CD4-positive, alpha-beta T cell (primary cell): Measurements from ENCODE around the gene ZNG1A. TPM values are rescaled to one million over a fixed set of nuclear protein-coding genes. Genes with fewer than 3 reads are reported as not detected.
"Not testable (repeated sequence)": the region's sequence is repeated elsewhere in the genome, so short reads cannot be mapped to it uniquely, and the experiment has no call there.

Experiments
- ATAC-seq: fragments of 200-7000 bp; cut with Tn5 transposase; one replicate; pipeline ENCODE4 v1.10.0; 2022; ENCODE audit warnings: mild to moderate bottlenecking; ENCODE audit not compliant: poor library complexity
- CTCF ChIA-PET: fragments of 350-600 bp; sonication (Branson Sonifier 250); formaldehyde crosslinking; loops from one replicate; lab custom pipeline; 2021; ENCODE audit warnings: antibody characterized with exemption, inconsistent platforms; lab: Charles Lee
- POLR2A ChIA-PET: fragments of 350-600 bp; sonication (Branson Sonifier 250); formaldehyde crosslinking; loops from one replicate; lab custom pipeline; 2021; ENCODE audit warnings: antibody characterized with exemption, inconsistent platforms; lab: Charles Lee
- DNase-seq, 14 experiments: peaks; one replicate each; pipeline ENCODE4 v3.0.0-alpha.2; 2013 to 2020; ENCODE audit warnings: mixed read lengths in 2 of 14
- H3K27ac ChIP-seq, 2 donors: one replicate each; pipeline versions ENCODE4 v1.5.1 to v1.7.0; 2013; ENCODE audit warnings: low read length in 2 of 2, low read depth in 1 of 2, mild to moderate bottlenecking in 1 of 2
- H3K27me3 ChIP-seq, 2 experiments: 1 replicate in 1 of 2; 2 replicates in 1 of 2; pipeline versions ENCODE4 v1.6.1 to v1.7.0; 2013; ENCODE audit warnings: low read length in 2 of 2, control low read depth in 1 of 2, mild to moderate bottlenecking in 1 of 2, moderate library complexity in 1 of 2; ENCODE audit not compliant: insufficient read depth in 2 of 2, control insufficient read depth in 1 of 2
- H3K36me3 ChIP-seq: one replicate; pipeline ENCODE4 v1.6.1; 2013; ENCODE audit warnings: low read length, control low read depth; ENCODE audit not compliant: insufficient read depth
- H3K4me1 ChIP-seq: one replicate; pipeline ENCODE4 v1.6.1; 2013; ENCODE audit warnings: low read length, control low read depth; ENCODE audit not compliant: insufficient read depth
- H3K4me3 ChIP-seq: one replicate; pipeline ENCODE4 v1.5.1; 2013; ENCODE audit warnings: mild to moderate bottlenecking, low read length, moderate library complexity
- H3K9me3 ChIP-seq, 2 experiments: 1 replicate in 1 of 2; 2 replicates in 1 of 2; pipeline versions ENCODE4 v1.6.1 to v1.7.0; 2013; ENCODE audit warnings: low read length in 2 of 2, mild to moderate bottlenecking in 2 of 2, control low read depth in 1 of 2, moderate library complexity in 1 of 2; ENCODE audit not compliant: control insufficient read depth in 1 of 2, insufficient read depth in 1 of 2
- H3K27ac Mint-ChIP-seq: one replicate; pipeline ENCODE4 v1.8.0; 2020; ENCODE audit warnings: mixed read lengths
- H3K27me3 Mint-ChIP-seq: one replicate; pipeline ENCODE4 v1.8.0; 2021; ENCODE audit warnings: mixed read lengths
- H3K36me3 Mint-ChIP-seq: one replicate; pipeline ENCODE4 v1.8.0; 2021; ENCODE audit warnings: low read depth, mixed read lengths
- H3K4me1 Mint-ChIP-seq: one replicate; pipeline ENCODE4 v1.8.0; 2021; ENCODE audit warnings: low read depth, mixed read lengths
- H3K4me3 Mint-ChIP-seq: one replicate; pipeline ENCODE4 v1.8.0; 2020; ENCODE audit warnings: mild to moderate bottlenecking, mixed read lengths
- H3K9me3 Mint-ChIP-seq: one replicate; pipeline ENCODE4 v1.8.0; 2020; ENCODE audit warnings: mixed read lengths
- intact Hi-C, 2 experiments: fragments of 100-400 bp; cut with DNase I in 1 of 2; cut with micrococcal nuclease in 1 of 2; formaldehyde crosslinking; loops; one replicate each; pipeline versions ENCODE4 v1.15.1 to v1.9.0; 2023 to 2025; cut with DNase I, micrococcal nuclease
- total RNA-seq, 174 experiments: library from RNA in 2 of 174; stranded (reverse) in 2 of 174; gene quantifications; one replicate each; pipeline ENCODE4 v1.2.3 and lab custom pipeline; 2021 to 2026
- TF ChIP-seq, protein P1 (sequence below): fragments of 200-600 bp; IDR thresholded peaks from one replicate; pipeline ENCODE4 v1.8.0; 2022; ENCODE audit warnings: antibody characterized with exemption, mild to moderate bottlenecking

The ZNG1A gene
- total RNA-seq, 2 experiments from 2014 or later, result 21.9 to 22.4 TPM

DNA sequence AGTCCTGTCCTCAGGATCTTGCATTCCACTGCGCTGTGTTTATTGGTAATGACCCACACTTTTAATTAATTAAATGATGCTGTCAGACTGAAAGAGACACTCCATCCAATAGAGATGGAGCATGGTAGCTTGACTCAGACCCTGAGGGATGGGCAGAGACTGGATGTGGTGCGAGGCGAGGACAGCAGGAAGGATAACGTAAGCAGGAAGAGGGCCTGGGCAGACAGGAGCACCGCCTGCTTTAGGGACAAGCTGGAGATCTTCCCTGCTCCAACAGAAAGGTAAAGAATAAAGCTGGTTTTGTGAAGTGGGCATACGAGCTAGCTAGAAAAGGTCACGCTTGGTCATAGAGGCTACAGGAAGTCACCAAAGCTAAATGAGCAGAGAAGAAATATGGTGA lies 32.2 kb upstream of the ZNG1A start:
- ATAC-seq, result no peak
- intact Hi-C loops, result no loop called here

DNA sequence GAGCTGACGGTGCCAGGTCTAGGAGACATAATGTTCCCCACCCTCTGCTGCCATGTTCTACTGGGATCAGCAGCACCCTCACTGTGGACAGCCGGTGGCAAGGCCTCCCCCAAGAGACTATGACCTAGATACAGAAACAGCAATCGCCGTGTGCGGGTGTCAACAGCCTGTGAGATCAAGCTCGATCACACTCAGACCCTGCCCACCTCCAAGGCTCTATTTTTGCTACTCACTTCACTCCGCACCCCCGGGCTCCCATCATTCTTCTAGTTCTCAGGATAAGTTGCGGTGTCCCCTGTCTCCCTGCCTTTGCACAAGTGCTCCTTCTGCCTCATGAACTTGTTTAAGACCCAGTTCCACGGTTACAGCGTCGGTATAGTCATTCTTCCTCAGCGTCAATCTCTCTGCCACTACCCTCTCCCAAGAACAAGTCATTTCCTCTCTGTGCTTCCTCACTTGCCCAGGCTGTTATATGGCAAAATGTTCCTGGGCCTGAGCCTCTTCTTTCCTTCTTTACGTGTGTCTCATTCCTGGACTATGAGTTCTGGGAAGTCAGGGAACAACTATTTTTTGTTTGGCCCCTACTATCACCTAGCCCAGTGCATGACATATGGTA lies 30.4 kb upstream of the ZNG1A start:
- DNase-seq (peak in 1 of 14 experiments; percentile 27), ATAC-seq (no peak)
- POLR2A ChIA-PET, result no interaction called here
- intact Hi-C loops, result no loop called here
- Histone ChIP-seq H3K4me3 (no peak overlapping the region), H3K27ac (no peak overlapping the region), H3K9me3 (no peaks in the 10 kb centered on the region), H3K4me1 (peaks cover 2% of the 10 kb centered on the region), H3K36me3 (no peaks in the 10 kb centered on the region), H3K27me3 (no peaks in the 10 kb centered on the region)
- CTCF ChIA-PET, result no interaction called here
- Mint-ChIP-seq H3K36me3 (no peaks in the 10 kb centered on the region), H3K4me3 (no peak overlapping the region), H3K4me1 (no peaks in the 10 kb centered on the region), H3K9me3 (no peaks in the 10 kb centered on the region), H3K27ac (no peak overlapping the region), H3K27me3 (peaks cover 3% of the 10 kb centered on the region)
- TF ChIP-seq, protein P1, sequence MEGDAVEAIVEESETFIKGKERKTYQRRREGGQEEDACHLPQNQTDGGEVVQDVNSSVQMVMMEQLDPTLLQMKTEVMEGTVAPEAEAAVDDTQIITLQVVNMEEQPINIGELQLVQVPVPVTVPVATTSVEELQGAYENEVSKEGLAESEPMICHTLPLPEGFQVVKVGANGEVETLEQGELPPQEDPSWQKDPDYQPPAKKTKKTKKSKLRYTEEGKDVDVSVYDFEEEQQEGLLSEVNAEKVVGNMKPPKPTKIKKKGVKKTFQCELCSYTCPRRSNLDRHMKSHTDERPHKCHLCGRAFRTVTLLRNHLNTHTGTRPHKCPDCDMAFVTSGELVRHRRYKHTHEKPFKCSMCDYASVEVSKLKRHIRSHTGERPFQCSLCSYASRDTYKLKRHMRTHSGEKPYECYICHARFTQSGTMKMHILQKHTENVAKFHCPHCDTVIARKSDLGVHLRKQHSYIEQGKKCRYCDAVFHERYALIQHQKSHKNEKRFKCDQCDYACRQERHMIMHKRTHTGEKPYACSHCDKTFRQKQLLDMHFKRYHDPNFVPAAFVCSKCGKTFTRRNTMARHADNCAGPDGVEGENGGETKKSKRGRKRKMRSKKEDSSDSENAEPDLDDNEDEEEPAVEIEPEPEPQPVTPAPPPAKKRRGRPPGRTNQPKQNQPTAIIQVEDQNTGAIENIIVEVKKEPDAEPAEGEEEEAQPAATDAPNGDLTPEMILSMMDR, result no peak

More for the DNA sequence above, 32.2 kb upstream of the ZNG1A start:
- TF ChIP-seq, protein P1, result no peak
- no peak overlapping the region for H3K27ac ChIP-seq
- Mint-ChIP-seq H3K36me3 (no peaks in the 10 kb centered on the region), H3K27ac (no peak overlapping the region), H3K27me3 (peaks cover 1% of the 10 kb centered on the region), H3K4me1 (no peaks in the 10 kb centered on the region), H3K4me3 (no peak overlapping the region), H3K9me3 (no peaks in the 10 kb centered on the region)
- H3K4me3 ChIP-seq, result no peak overlapping the region
- H3K4me1 ChIP-seq, result peaks cover 8% of the 10 kb centered on the region
- no peaks in the 10 kb centered on the region for H3K9me3 ChIP-seq
- H3K36me3 ChIP-seq, result no peaks in the 10 kb centered on the region
- DNase-seq, result no peak
- ChIA-PET CTCF (no interaction called here), POLR2A (interaction anchor here (0.8 kb wide), 1 partner anchor 63 kb away, joined by 3 read pairs; no protein-coding TSS in a partner anchor)
- no peaks in the 10 kb centered on the region for H3K27me3 ChIP-seq

DNA sequence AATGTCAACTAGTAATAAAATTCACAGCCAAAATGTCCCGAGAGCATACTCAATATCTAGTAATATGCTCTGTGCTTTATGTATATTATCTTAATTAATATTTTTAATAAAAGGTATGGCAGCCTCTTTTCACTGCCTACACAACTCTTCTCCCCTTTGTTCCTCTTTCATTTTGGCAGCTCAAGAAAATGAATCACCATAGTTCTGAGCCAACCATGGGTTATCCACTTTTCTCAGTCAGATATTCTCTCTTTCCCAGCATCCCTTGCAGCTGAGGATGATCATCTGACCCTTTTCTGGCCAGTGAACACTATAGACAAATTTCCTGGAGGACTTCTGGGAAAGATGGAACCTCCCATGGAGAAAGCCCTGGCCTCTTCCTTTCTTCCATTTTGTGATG lies 27.6 kb upstream of the ZNG1A start:
- no peaks in the 10 kb centered on the region for H3K4me1 Mint-ChIP-seq
- no peaks in the 10 kb centered on the region for H3K9me3 ChIP-seq
- no peak overlapping the region for H3K27ac ChIP-seq
- H3K4me3 Mint-ChIP-seq, result no peak overlapping the region
- no peak for ATAC-seq
- TF ChIP-seq, protein P1, result no peak
- H3K36me3 ChIP-seq, result no peaks in the 10 kb centered on the region
- no peak overlapping the region for H3K4me3 ChIP-seq
- H3K36me3 Mint-ChIP-seq, result no peaks in the 10 kb centered on the region
- H3K27ac Mint-ChIP-seq, result no peak overlapping the region
- no peaks in the 10 kb centered on the region for H3K9me3 Mint-ChIP-seq
- H3K27me3 Mint-ChIP-seq, result peaks cover 3% of the 10 kb centered on the region
- intact Hi-C loops, result no loop called here
- no peaks in the 10 kb centered on the region for H3K27me3 ChIP-seq
- POLR2A ChIA-PET, result no interaction called here
- no peaks in the 10 kb centered on the region for H3K4me1 ChIP-seq
- DNase-seq, result no peak
- CTCF ChIA-PET, result no interaction called here

DNA sequence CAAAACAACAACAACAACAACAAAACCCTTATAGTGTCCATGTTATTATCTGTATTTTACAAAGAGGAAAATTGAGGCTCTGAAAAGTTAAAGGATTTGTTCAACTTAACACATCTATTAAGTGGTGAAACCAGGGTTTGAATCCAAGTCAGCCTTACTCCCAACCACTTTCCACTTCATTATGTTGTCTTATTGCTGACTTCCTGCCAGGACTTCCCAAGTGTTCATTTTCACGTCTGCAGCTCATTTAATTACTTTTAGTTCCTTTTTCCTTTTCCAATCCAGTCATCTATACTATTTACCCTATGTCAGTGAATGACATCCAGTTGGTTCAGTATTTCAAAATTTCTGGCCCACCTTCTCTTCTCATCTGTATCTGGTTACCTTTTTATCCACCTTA lies 20.7 kb upstream of the ZNG1A start:
- POLR2A ChIA-PET, H3K36me3 ChIP-seq, H3K27me3 ChIP-seq, H3K4me3 ChIP-seq, H3K27me3 Mint-ChIP-seq, ATAC-seq, intact Hi-C loops, DNase-seq, H3K27ac Mint-ChIP-seq, H3K27ac ChIP-seq, H3K4me1 ChIP-seq, H3K9me3 ChIP-seq, H3K36me3 Mint-ChIP-seq, H3K4me3 Mint-ChIP-seq, CTCF ChIA-PET, H3K4me1 Mint-ChIP-seq, H3K9me3 Mint-ChIP-seq: not testable (repeated sequence)

DNA sequence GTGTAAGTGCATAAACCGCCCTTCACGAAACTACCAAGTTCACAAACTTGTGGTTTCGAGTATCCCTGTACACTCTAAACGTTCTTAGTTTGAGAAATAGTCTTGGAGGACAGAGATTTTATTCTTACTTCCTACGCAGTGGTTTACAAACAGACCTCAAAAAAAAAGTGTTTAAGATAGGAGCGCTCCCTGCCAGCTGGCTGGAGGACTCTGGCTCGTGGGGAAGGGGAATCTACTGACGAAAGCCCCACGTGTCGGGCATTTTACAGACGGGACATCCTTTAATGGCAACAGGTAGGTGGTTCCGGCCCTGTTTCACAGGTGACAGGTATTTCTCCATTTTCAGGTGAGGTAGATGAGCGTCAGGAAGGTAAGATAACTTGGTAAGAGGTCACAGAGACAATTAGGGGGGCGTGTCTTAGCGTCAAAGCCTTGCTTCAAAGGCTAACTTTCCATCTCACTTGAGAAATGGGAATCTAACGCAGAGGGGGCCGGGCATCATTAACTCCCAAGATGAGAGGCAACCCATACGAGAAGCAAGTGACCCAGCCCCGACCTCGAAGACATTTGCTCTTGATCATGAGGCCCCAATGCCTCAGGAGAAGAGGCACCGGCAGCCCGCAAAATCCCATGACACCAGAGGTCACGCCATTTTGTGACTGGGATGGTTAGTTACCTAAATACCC lies 573 bp downstream of the ZNG1A start:
- H3K36me3 Mint-ChIP-seq, H3K27ac ChIP-seq, POLR2A ChIA-PET, H3K9me3 Mint-ChIP-seq, H3K9me3 ChIP-seq, H3K27me3 Mint-ChIP-seq, H3K36me3 ChIP-seq, H3K4me1 ChIP-seq, CTCF ChIA-PET, H3K27me3 ChIP-seq: not testable (repeated sequence)
- intact Hi-C loops, result loop anchor here in 1 of 2 experiments (5.0 kb wide), 1 partner anchor 99 kb away; no protein-coding TSS in a partner anchor
- peak overlapping the region; percentile 89 for H3K27ac Mint-ChIP-seq
- peak overlapping the region; percentile 89 for H3K4me3 Mint-ChIP-seq
- H3K4me1 Mint-ChIP-seq, result peaks cover 17% of the 10 kb centered on the region
- ATAC-seq, result peak; percentile 32
- peak overlapping the region; percentile 40 for H3K4me3 ChIP-seq
- DNase-seq, result peak in 4 of 14 experiments; percentile 2 to 45 (median 37)
